IMR-90 (cell line): Measurements from ENCODE around the gene PPARG. TPM values are rescaled to one million over a fixed set of nuclear protein-coding genes. Genes with fewer than 3 reads are reported as not detected.

ENCODE experiments used
- ATAC-seq: fragments of 200-7000 bp; cut with Tn5 transposase; 2 replicates; pipeline ENCODE4 v1.9.1; 2020; ENCODE audit warnings: low read depth, mild to moderate bottlenecking, moderate library complexity
- BruUV-seq: library from RNA; stranded (reverse); fragments of 400-500 nt; replicated peaks from 2 replicates; lab custom pipeline; 2021; lab: Mats Ljungman, UMichigan
- CTCF ChIA-PET: fragments of 300-600 bp; formaldehyde crosslinking; extraction: SDS; loops from one replicate; lab custom pipeline; 2021; ENCODE audit warnings: antibody characterized with exemption; lab: Yijun Ruan, JAX
- POLR2A ChIA-PET: fragments of 300-600 bp; sonication (Branson Sonifier 250); formaldehyde crosslinking; loops from one replicate; lab custom pipeline; 2022; ENCODE audit warnings: antibody characterized with exemption; ENCODE audit not compliant: unreplicated experiment; lab: Charles Lee
- DNase-seq: peaks from one replicate; pipeline ENCODE4 v3.0.0; 2013
- H2AFZ ChIP-seq: replicated peaks from 2 replicates; pipeline ENCODE3; 2013; ENCODE audit warnings: low read length, mild to moderate bottlenecking; ENCODE audit not compliant: poor library complexity
- H2AK5ac ChIP-seq: 2 replicates; pipeline ENCODE4 v1.6.1; 2013; ENCODE audit warnings: low read depth, low read length, inconsistent platforms
- H2AK9ac ChIP-seq: replicated peaks from 2 replicates; pipeline ENCODE3; 2013; ENCODE audit warnings: mild to moderate bottlenecking, low read depth, low read length, moderate library complexity; ENCODE audit not compliant: poor library complexity
- H2BK120ac ChIP-seq: 2 replicates; pipeline ENCODE4 v1.6.1; 2013; ENCODE audit warnings: low read depth, low read length, inconsistent platforms
- H2BK15ac ChIP-seq: 3 replicates; pipeline ENCODE4 v1.6.1; 2013; ENCODE audit warnings: low read depth, low read length, inconsistent platforms
- H2BK20ac ChIP-seq: 2 replicates; pipeline ENCODE4 v1.6.1; 2013; ENCODE audit warnings: low read depth, mild to moderate bottlenecking, inconsistent platforms, low read length, moderate library complexity
- H2BK5ac ChIP-seq: 2 replicates; pipeline ENCODE4 v1.6.1; 2013; ENCODE audit warnings: mild to moderate bottlenecking, low read depth, low read length, inconsistent platforms; ENCODE audit not compliant: poor library complexity, severe bottlenecking
- H3K14ac ChIP-seq: replicated peaks from 2 replicates; pipeline ENCODE4 v1.6.1; 2013; ENCODE audit warnings: low read depth, low read length, inconsistent platforms
- H3K18ac ChIP-seq: 2 replicates; pipeline ENCODE4 v1.6.1; 2013; ENCODE audit warnings: low read depth, low read length, control low read depth
- H3K23ac ChIP-seq: 2 replicates; pipeline ENCODE4 v1.6.1; 2013; ENCODE audit warnings: low read depth, low read length, inconsistent platforms
- H3K27ac ChIP-seq: 2 replicates; pipeline ENCODE4 v1.5.1; 2013; ENCODE audit warnings: mild to moderate bottlenecking, control low read depth, low read length; ENCODE audit not compliant: insufficient read depth
- H3K27me3 ChIP-seq: 2 replicates; pipeline ENCODE4 v1.6.1; 2013; ENCODE audit warnings: low read length; ENCODE audit not compliant: control insufficient read depth, insufficient read depth
- H3K36me3 ChIP-seq: 2 replicates; pipeline ENCODE4 v1.6.1; 2013; ENCODE audit warnings: low read length, mixed read lengths; ENCODE audit not compliant: control insufficient read depth, insufficient read depth
- H3K4ac ChIP-seq: 2 replicates; pipeline ENCODE4 v1.6.1; 2013; ENCODE audit warnings: low read depth, low read length, inconsistent platforms
- H3K4me1 ChIP-seq: 2 replicates; pipeline ENCODE4 v1.6.1; 2013; ENCODE audit warnings: low read length, mixed read lengths; ENCODE audit not compliant: control insufficient read depth, insufficient read depth
- H3K4me2 ChIP-seq: 2 replicates; pipeline ENCODE4 v1.6.1; 2013; ENCODE audit warnings: low read depth, mild to moderate bottlenecking, control low read depth, low read length, moderate library complexity
- H3K4me3 ChIP-seq: 2 replicates; pipeline ENCODE4 v1.5.1; 2013; ENCODE audit warnings: low read depth, mild to moderate bottlenecking, control low read depth, low read length, moderate library complexity; ENCODE audit not compliant: insufficient read depth
- H3K56ac ChIP-seq: 2 replicates; pipeline ENCODE4 v1.6.1; 2013; ENCODE audit warnings: low read length, inconsistent platforms; ENCODE audit not compliant: insufficient read depth; ENCODE audit errors: extremely low read depth
- H3K79me1 ChIP-seq, 2 experiments: 2 replicates each; pipeline ENCODE4 v1.6.1; 2013; ENCODE audit warnings: low read length in 2 of 2, inconsistent platforms in 1 of 2, low read depth in 1 of 2
- H3K9ac ChIP-seq: 2 replicates; pipeline ENCODE4 v1.6.1; 2013; ENCODE audit warnings: low read depth, low read length, control low read depth
- H3K9me1 ChIP-seq: 2 replicates; pipeline ENCODE4 v1.6.1; 2013; ENCODE audit warnings: low read length, inconsistent platforms; ENCODE audit not compliant: insufficient read depth
- H3K9me3 ChIP-seq: 2 replicates; pipeline ENCODE4 v1.6.1; 2013; ENCODE audit warnings: low read length; ENCODE audit not compliant: control insufficient read depth, insufficient read depth
- H4K20me1 ChIP-seq: 2 replicates; pipeline ENCODE4 v1.6.1; 2013; ENCODE audit warnings: low read length, inconsistent platforms; ENCODE audit not compliant: insufficient read depth
- H4K5ac ChIP-seq: 2 replicates; pipeline ENCODE4 v1.6.1; 2013; ENCODE audit warnings: mild to moderate bottlenecking, low read depth, low read length, control low read depth
- H4K8ac ChIP-seq, 2 experiments: 2 replicates each; pipeline ENCODE4 v1.6.1; 2013; ENCODE audit warnings: low read depth in 2 of 2, low read length in 2 of 2, control low read depth in 1 of 2, inconsistent platforms in 1 of 2
- H4K91ac ChIP-seq: 2 replicates; pipeline ENCODE4 v1.6.1; 2013; ENCODE audit warnings: low read depth, low read length, inconsistent platforms; ENCODE audit not compliant: insufficient read depth
- BHLHE40 ChIP-seq: fragments of 150-350 bp; IDR thresholded peaks from 2 replicates; pipeline ENCODE4 v1.6.1; 2016; ENCODE audit warnings: mild to moderate bottlenecking, low read depth, low read length
- CEBPB ChIP-seq: IDR thresholded peaks from 2 replicates; pipeline ENCODE4 v1.6.1; 2012; ENCODE audit warnings: low read depth, low read length, improper control_type of control experiment
- CHD1 ChIP-seq: IDR thresholded peaks from 2 replicates; pipeline ENCODE4 v1.6.1; 2012; ENCODE audit warnings: low read depth, low read length, improper control_type of control experiment
- MAFK ChIP-seq: IDR thresholded peaks from 2 replicates; pipeline ENCODE4 v1.6.1; 2012; ENCODE audit warnings: low read depth, low read length, improper control_type of control experiment
- MXI1 ChIP-seq: IDR thresholded peaks from 2 replicates; pipeline ENCODE4 v1.6.1; 2012; ENCODE audit warnings: low read depth, mild to moderate bottlenecking, low read length, moderate library complexity, borderline replicate concordance
- NFE2L2 ChIP-seq: fragments of 150-350 bp; IDR thresholded peaks from 2 replicates; pipeline ENCODE4 v1.6.1; 2016; ENCODE audit warnings: low read depth, mild to moderate bottlenecking, low read length
- POLR2A ChIP-seq: IDR thresholded peaks from 2 replicates; pipeline ENCODE4 v1.6.1; 2012; ENCODE audit warnings: mild to moderate bottlenecking, low read depth, low read length
- RCOR1 ChIP-seq: IDR thresholded peaks from 2 replicates; pipeline ENCODE4 v1.6.1; 2012; ENCODE audit warnings: mild to moderate bottlenecking, low read length, improper control_type of control experiment; ENCODE audit not compliant: insufficient replicate concordance
- RFX5 ChIP-seq: IDR thresholded peaks from 2 replicates; pipeline ENCODE4 v1.8.0; 2012; ENCODE audit warnings: low read depth, mild to moderate bottlenecking, low read length, moderate library complexity
- SMC3 ChIP-seq: fragments of 150-350 bp; IDR thresholded peaks from 2 replicates; pipeline ENCODE4 v1.6.1; 2016; ENCODE audit warnings: low read depth, mild to moderate bottlenecking, antibody characterized with exemption, low read length, moderate library complexity
- USF2 ChIP-seq: fragments of 150-350 bp; IDR thresholded peaks from 2 replicates; pipeline ENCODE4 v1.6.1; 2017; ENCODE audit warnings: mild to moderate bottlenecking, antibody characterized with exemption, low read length, low read depth
- WGBS, 2 experiments: methylation state at CpG; one replicate each; pipeline versions ENCODE4 v1.1.5 to v1.1.7; 2013; ENCODE audit warnings: missing lambda C conversion rate in 2 of 2; ENCODE audit not compliant: insufficient read length in 1 of 2; ENCODE audit errors: extremely low coverage in 2 of 2; 5-methylcytosine and 5-hydroxymethylcytosine counted together
- dilution Hi-C: fragments of 300-500 bp; cut with HindIII; formaldehyde crosslinking; loops from one replicate; pipeline ENCODE4 v1.14.3; 2018; ENCODE audit warnings: low sequenced_read_pairs; ENCODE audit not compliant: unreplicated experiment
- in situ Hi-C: fragments of 300-500 bp; cut with MboI; formaldehyde crosslinking; loops from 3 replicates; pipeline ENCODE4 v1.14.3; 2019; ENCODE audit warnings: low sequenced_read_pairs, inconsistent platforms, mixed read lengths
- intact Hi-C: fragments of 100-400 bp; cut with micrococcal nuclease; formaldehyde crosslinking; loops from 2 replicates; pipeline ENCODE4 v1.10.0; 2022
- polyA plus RNA-seq, 3 experiments: library from polyadenylated mRNA; depleted of rRNA; stranded (reverse); fragments of >200 nt; gene quantifications; 2 replicates each; pipeline ENCODE4 v1.2.3, GENCODE V29; 2012; ENCODE audit warnings: low replicate concordance in 1 of 3
- total RNA-seq: library from RNA; depleted of rRNA; stranded (reverse); fragments of >200 nt; gene quantifications from 2 replicates; pipeline ENCODE4 v1.2.3, GENCODE V29; 2012
- TF ChIP-seq, protein P1 (sequence below): conservative IDR thresholded peaks from 2 replicates; pipeline ENCODE4 v1.5.1; 2012; ENCODE audit warnings: mild to moderate bottlenecking, low read depth, low read length, improper control_type of control experiment
- TF ChIP-seq, protein P2 (sequence below): fragments of 150-350 bp; IDR thresholded peaks from 2 replicates; pipeline ENCODE4 v1.6.1; 2016; ENCODE audit warnings: low read depth, mild to moderate bottlenecking, low read length, moderate library complexity, borderline replicate concordance

The PPARG gene
- total and polyA plus RNA-seq, 2 of the 4 experiments (the other 2 are of a cell fraction): 11.2 to 23.8 TPM

GRCh38 chr3:12413721-12414255, 124.9 kb downstream of the PPARG start:
- Histone ChIP-seq H2AK5ac (no peak overlapping the region), H3K4me2 (no peak overlapping the region), H2BK20ac (no peak overlapping the region), H2AFZ (no peak overlapping the region), H3K18ac (no peak overlapping the region), H2AK9ac (no peak overlapping the region), H3K56ac (no peak overlapping the region), H3K23ac (no peak overlapping the region), H2BK120ac (no peak overlapping the region), H2BK15ac (no peak overlapping the region), H4K20me1 (no peaks in the 10 kb centered on the region), H3K4ac (no peak overlapping the region), H2BK5ac (no peak overlapping the region), H3K14ac (no peak overlapping the region), H4K8ac (no peak overlapping the region), H4K91ac (no peak overlapping the region), H3K27ac (no peak overlapping the region), H3K9ac (no peak overlapping the region), H4K5ac (no peak overlapping the region), H3K9me3 (no peaks in the 10 kb centered on the region), H3K4me3 (no peak overlapping the region), H3K79me1 (no peaks in the 10 kb centered on the region), H3K27me3 (no peaks in the 10 kb centered on the region), H3K9me1 (no peaks in the 10 kb centered on the region; the same call in 1 of the 2 replicates), H3K4me1 (no peaks in the 10 kb centered on the region), H3K36me3 (peaks cover 3% of the 10 kb centered on the region; the same call in 1 of the 2 replicates)
- ATAC-seq (no peak), DNase-seq (no peak)
- in situ Hi-C loops (no loop called here), dilution Hi-C loops (no loop called here), intact Hi-C loops (no loop called here)
- ChIA-PET POLR2A (no interaction called here), CTCF (no interaction called here)
- no peak for TF ChIP-seq USF2
- no peak for TF ChIP-seq MXI1
- TF ChIP-seq, protein P1, sequence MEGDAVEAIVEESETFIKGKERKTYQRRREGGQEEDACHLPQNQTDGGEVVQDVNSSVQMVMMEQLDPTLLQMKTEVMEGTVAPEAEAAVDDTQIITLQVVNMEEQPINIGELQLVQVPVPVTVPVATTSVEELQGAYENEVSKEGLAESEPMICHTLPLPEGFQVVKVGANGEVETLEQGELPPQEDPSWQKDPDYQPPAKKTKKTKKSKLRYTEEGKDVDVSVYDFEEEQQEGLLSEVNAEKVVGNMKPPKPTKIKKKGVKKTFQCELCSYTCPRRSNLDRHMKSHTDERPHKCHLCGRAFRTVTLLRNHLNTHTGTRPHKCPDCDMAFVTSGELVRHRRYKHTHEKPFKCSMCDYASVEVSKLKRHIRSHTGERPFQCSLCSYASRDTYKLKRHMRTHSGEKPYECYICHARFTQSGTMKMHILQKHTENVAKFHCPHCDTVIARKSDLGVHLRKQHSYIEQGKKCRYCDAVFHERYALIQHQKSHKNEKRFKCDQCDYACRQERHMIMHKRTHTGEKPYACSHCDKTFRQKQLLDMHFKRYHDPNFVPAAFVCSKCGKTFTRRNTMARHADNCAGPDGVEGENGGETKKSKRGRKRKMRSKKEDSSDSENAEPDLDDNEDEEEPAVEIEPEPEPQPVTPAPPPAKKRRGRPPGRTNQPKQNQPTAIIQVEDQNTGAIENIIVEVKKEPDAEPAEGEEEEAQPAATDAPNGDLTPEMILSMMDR: no peak
- no peak for TF ChIP-seq POLR2A
- TF ChIP-seq CHD1: no peak
- TF ChIP-seq CEBPB: no peak
- TF ChIP-seq, protein P2, sequence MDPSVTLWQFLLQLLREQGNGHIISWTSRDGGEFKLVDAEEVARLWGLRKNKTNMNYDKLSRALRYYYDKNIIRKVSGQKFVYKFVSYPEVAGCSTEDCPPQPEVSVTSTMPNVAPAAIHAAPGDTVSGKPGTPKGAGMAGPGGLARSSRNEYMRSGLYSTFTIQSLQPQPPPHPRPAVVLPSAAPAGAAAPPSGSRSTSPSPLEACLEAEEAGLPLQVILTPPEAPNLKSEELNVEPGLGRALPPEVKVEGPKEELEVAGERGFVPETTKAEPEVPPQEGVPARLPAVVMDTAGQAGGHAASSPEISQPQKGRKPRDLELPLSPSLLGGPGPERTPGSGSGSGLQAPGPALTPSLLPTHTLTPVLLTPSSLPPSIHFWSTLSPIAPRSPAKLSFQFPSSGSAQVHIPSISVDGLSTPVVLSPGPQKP: no peak
- TF ChIP-seq RCOR1: no peak
- TF ChIP-seq BHLHE40: no peak
- TF ChIP-seq MAFK: no peak
- no peak for TF ChIP-seq NFE2L2
- no peak for TF ChIP-seq SMC3
- TF ChIP-seq RFX5: no peak
- BruUV-seq: no TSS peak
- WGBS, 2 experiments: no CpG with 5 or more reads among the region's 1 CpG
